Ectodermal cell (in vitro differentiated cells): ENCODE results near the gene KANK3.
A peak's percentile ranks its signal among the peaks of the same experiment; 100 is the strongest.
"Not testable (repeated sequence)": the region's sequence is repeated elsewhere in the genome, so short reads cannot be mapped to it uniquely, and the experiment has no call there.

Source experiments
- H3K27ac ChIP-seq: 2 replicates; pipeline ENCODE4 v1.7.0; 2013; ENCODE audit warnings: mild to moderate bottlenecking, low read depth, low read length; ENCODE audit not compliant: insufficient read depth, poor library complexity, severe bottlenecking
- H3K27me3 ChIP-seq: 2 replicates; pipeline ENCODE4 v1.7.0; 2013; ENCODE audit warnings: mild to moderate bottlenecking, low read length; ENCODE audit not compliant: insufficient read depth, control insufficient read depth, poor library complexity, severe bottlenecking
- H3K36me3 ChIP-seq: one replicate; pipeline ENCODE4 v1.7.0; 2013; ENCODE audit warnings: low read length; ENCODE audit not compliant: control insufficient read depth, insufficient read depth
- H3K4me1 ChIP-seq: one replicate; pipeline ENCODE4 v1.7.0; 2013; ENCODE audit warnings: low read length; ENCODE audit not compliant: control insufficient read depth, insufficient read depth
- H3K4me3 ChIP-seq: 2 replicates; pipeline ENCODE4 v1.7.0; 2013; ENCODE audit warnings: low read depth, low read length, control low read depth; ENCODE audit not compliant: insufficient read depth
- H3K9me3 ChIP-seq: 2 replicates; pipeline ENCODE4 v1.7.0; 2013; ENCODE audit warnings: mild to moderate bottlenecking, low read length, moderate library complexity; ENCODE audit not compliant: control insufficient read depth
- WGBS, 2 experiments: methylation state at CpG; one replicate each; pipeline ENCODE4 v1.1.7; 2013; ENCODE audit warnings: missing lambda C conversion rate in 2 of 2; 5-methylcytosine and 5-hydroxymethylcytosine counted together

The KANK3 gene

DNA sequence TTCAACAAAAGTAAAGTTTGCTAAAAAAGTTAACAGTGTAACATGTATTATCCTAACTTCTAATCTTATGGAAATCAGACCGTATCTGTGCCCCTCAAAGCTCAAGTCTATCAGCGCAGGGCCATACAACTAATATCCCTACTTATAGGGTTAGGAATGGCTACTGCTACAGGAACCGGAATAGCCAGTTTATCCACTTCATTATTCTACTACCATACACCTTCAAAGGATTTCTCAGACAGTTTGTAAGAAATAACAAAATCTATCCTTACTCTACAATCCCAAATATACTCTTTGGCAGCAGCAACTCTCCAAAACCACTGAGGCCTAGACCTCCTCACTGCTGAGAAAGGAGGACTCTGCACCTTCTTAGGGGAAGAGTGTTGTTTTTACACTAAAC, 42.5 kb upstream of the KANK3 start:
- 89 to 96% methylated on average over 3 of the region's 3 CpGs for WGBS, 2 experiments
- not testable (repeated sequence) for H3K9me3 ChIP-seq, H3K4me1 ChIP-seq, H3K4me3 ChIP-seq, H3K27me3 ChIP-seq, H3K36me3 ChIP-seq, H3K27ac ChIP-seq

- WGBS, 2 experiments, result 88 to 92% methylated on average over 2 of the region's 2 CpGs
- H3K9me3 ChIP-seq, H3K27me3 ChIP-seq, H3K36me3 ChIP-seq, H3K27ac ChIP-seq, H3K4me1 ChIP-seq, H3K4me3 ChIP-seq: not testable (repeated sequence)
Measured at GRCh38 chr19:8385103-8385502, 42.0 kb upstream of the KANK3 start.

- WGBS, 2 experiments, result 81 to 93% methylated on average over 2 to 4 of the region's 4 CpGs
- not testable (repeated sequence) for H3K4me3 ChIP-seq
Measured at GRCh38 chr19:8384569-8384968, 41.5 kb upstream of the KANK3 start.

GRCh38 chr19:8379156-8379891, 36.3 kb upstream of the KANK3 start:
- H3K27me3 ChIP-seq, H3K9me3 ChIP-seq, H3K27ac ChIP-seq, H3K4me3 ChIP-seq, H3K4me1 ChIP-seq, H3K36me3 ChIP-seq: not testable (repeated sequence)
- 95% methylated on average over 13 of the region's 13 CpGs for WGBS, 2 experiments

More at GRCh38 chr19:8384569-8384968, 41.5 kb upstream of the KANK3 start:
- H3K27me3 ChIP-seq, H3K36me3 ChIP-seq, H3K27ac ChIP-seq, H3K9me3 ChIP-seq, H3K4me1 ChIP-seq: not testable (repeated sequence)

- Histone ChIP-seq H3K36me3 (peaks cover 16% of the 10 kb centered on the region), H3K4me1 (no peaks in the 10 kb centered on the region), H3K27me3 (no peaks in the 10 kb centered on the region), H3K27ac (no peak overlapping the region), H3K4me3 (no peak overlapping the region), H3K9me3 (no peaks in the 10 kb centered on the region)
- WGBS, 2 experiments, result 58 to 76% methylated on average over 1 of the region's 1 CpG
Measured at GRCh38 chr19:8377598-8377997, 34.5 kb upstream of the KANK3 start.

DNA sequence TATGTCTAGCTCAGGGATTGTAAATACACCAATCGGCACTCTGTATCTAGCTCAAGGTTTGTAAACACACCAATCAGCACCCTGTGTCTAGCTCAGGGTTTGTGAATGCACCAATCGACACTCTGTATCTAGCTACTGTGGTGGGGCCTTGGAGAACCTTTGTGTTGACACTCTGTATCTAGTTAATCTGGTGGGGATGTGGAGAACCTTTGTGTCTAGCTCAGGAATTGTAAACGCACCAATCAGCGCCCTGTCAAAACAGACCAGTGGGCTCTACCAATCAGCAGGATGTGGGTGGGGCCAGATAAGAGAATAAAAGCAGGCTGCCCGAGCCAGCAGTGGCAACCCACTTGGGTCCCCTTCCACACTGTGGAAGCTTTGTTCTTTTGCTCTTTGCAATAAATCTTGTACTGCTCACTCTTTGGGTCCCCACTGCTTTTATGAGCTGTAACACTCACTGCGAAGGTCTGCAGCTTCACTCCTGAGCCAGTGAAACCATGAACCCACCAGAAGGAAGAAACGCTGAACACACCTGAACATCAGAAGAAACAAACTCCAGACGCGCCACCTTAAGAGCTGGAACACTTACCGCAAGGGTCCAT, 33.4 kb upstream of the KANK3 start:
- not testable (repeated sequence) for H3K27me3 ChIP-seq, H3K4me3 ChIP-seq, H3K4me1 ChIP-seq, H3K9me3 ChIP-seq, H3K27ac ChIP-seq
- 93 to 96% methylated on average over 9 of the region's 10 CpGs for WGBS, 2 experiments
- H3K36me3 ChIP-seq, result peaks cover 19% of the 10 kb centered on the region

DNA sequence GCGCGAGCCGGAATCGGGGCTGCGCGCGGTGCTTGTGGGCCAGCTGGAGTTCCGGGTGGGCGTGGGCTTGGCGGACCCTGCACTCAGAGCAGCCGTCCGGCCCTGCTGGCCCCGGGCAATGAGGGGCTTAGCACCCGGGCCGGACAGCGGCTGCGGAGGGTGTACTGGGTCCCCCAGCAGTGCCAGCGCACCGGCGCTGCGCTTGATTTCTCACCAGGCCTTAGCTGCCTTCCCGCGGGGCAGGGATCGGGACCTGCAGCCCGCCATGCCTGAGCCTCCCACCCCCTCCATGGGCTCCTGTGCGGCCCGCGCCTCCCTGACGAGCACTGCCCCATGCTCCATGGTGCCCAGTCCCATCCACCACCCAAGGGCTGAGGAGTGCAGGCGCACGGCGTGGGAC, 32.7 kb upstream of the KANK3 start:
- peaks cover 25% of the 10 kb centered on the region for H3K36me3 ChIP-seq
- H3K4me3 ChIP-seq, H3K27ac ChIP-seq, H3K9me3 ChIP-seq, H3K4me1 ChIP-seq, H3K27me3 ChIP-seq: not testable (repeated sequence)
- 97% methylated on average over 32 of the region's 32 CpGs for WGBS, 2 experiments

DNA sequence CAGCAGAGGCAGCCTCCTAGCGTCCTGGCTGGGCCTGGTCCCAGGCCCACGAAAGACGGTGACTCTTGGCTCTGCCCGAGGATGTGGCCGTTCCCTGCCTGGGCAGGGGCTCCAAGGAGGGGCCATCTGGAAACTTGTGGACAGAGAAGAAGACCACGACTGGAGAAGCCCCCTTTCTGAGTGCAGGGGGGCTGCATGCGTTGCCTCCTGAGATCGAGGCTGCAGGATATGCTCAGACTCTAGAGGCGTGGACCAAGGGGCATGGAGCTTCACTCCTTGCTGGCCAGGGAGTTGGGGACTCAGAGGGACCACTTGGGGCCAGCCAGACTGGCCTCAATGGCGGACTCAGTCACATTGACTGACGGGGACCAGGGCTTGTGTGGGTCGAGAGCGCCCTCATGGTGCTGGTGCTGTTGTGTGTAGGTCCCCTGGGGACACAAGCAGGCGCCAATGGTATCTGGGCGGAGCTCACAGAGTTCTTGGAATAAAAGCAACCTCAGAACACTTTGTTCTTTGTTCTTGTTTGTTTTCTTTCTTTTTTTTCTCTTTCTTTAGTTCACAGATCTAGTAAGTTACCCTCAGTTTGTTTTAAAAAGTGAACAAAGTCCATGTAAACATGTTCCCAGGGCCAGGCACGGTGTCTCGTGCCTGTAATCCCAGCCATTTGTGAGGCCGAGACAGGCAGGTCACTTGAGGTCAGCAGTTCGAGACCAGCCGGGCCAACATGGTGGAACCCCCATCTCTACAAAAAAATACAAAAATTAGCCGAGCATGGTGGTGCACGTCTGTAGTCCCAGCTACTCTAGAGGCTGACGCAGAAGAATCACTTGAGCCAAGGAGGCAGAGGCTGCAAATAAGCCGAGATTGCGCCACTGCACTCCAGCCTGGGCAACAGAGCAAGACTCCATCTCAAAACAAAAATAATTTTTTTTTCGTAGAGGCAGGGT, 31.1 kb upstream of the KANK3 start:
- WGBS, 2 experiments, result 90 to 92% methylated on average over 26 of the region's 26 CpGs
- no peak overlapping the region for H3K27ac ChIP-seq
- peaks cover 25% of the 10 kb centered on the region for H3K36me3 ChIP-seq
- H3K9me3 ChIP-seq, result no peaks in the 10 kb centered on the region
- H3K27me3 ChIP-seq, result no peaks in the 10 kb centered on the region
- no peaks in the 10 kb centered on the region for H3K4me1 ChIP-seq
- H3K4me3 ChIP-seq, result no peak overlapping the region

- Histone ChIP-seq H3K4me1 (peaks cover 15% of the 10 kb centered on the region), H3K4me3 (no peak overlapping the region), H3K9me3 (no peaks in the 10 kb centered on the region), H3K36me3 (peaks cover 25% of the 10 kb centered on the region), H3K27me3 (no peaks in the 10 kb centered on the region), H3K27ac (peak overlapping the region; percentile 17)
- WGBS, 2 experiments, result 93 to 94% methylated on average over 27 to 28 of the region's 28 CpGs
Measured at GRCh38 chr19:8371011-8371804, 28.1 kb upstream of the KANK3 start.
